Activated CD4-positive, alpha-beta T cell treated with anti-CD3 and anti-CD28 coated beads, Interleukin-2, amount 50 U/mL, for 1 hour (primary cell): ENCODE results near the gene HSD17B12.

Experiments
- DNase-seq: peaks from one replicate; pipeline ENCODE4 v3.0.0-alpha.2; 2020

Gene HSD17B12

DNA sequence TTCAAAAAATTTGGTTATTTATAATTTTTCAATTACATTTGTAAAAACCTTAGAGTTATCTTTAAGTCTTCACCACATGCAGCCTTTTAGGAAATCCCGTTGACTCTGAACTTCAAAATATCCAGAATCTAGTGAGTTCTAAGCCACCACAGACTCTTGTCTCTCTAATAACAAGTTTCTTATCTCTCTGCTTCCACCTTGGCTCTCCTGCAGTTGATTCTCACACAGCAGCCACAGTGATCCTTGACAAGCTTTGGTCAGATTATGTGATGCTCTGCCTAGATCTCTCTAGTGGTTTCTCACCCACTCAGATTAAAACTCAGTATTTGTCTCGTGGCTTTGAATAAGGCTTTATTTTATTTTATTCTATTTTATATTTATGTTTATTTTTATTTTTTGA, 8.6 kb downstream of the HSD17B12 start:
- no peak for DNase-seq

DNA sequence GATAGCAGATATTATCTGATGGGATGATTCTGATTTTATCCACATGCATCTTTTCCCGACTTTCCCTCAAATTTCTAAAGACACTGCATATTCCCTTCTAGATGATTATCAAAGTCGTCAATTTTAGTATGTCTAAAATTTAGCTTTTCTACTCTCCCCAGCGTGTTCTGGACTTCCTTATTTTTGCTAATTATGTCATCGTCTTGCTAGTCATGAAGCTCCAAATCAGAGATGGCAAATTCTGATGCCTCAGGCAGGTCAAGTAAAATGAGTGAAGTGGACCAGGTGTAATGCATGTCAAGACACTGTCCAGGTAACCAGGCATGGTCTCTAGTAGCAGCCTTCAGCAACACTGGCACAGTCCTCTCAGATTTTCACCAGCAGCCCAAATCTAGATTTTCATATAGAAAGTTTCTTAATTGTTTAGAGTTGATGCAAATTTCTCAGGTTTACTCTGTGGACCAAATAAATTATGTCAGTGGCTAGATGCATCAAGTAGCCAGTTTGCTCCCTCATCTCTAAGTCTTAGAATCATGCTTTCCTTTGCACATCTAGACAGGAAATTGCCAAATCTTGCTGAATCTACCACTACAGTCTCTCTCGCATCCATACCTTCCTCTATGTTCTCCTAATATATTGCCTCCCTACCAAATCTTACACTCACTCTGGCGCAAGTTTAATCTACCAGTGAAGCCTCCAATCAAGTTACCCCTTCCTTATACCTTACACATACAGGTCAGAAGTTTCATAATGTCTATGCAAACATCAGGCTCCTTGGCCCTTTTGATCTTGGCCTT, 10.6 kb downstream of the HSD17B12 start:
- no peak for DNase-seq

DNA sequence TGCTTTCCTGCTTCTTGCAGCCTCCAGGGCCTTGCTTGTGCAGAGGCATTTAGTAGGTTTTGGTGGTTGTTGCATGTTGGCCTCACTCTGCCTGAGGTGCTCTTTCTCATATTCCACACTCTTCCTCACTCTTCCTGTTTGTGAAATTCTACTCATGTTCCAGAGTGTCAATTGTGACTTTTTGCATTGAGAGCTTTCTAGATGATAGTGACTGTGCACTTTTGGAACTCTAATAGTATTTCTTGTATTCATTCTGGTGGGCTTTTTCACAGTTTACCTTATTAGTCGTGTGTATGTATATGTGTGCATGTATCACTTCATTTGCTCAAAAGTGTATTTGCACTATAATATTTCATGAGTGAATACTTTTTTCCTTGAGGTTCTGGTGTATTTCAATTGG, 11.3 kb downstream of the HSD17B12 start:
- DNase-seq = no peak

DNA sequence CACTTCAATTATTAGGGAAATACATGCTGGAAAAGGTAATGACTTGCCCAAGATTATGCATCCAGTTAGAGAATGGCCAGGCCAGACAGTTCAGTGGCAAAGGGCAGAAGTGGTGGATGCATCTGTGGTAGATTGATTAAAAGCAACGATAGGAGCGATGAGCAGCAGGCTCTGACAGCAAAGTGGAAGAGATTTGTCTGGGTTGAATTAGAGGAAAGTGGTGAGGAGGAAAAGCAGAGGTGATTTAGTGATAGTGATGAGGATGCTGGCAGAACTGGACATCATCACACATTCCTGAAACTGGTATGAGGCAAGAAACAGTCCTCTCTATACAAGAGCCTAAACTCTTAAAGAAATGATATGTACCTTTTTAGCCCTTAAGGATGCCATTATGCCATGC, 12.5 kb downstream of the HSD17B12 start:
- no peak for DNase-seq

DNA sequence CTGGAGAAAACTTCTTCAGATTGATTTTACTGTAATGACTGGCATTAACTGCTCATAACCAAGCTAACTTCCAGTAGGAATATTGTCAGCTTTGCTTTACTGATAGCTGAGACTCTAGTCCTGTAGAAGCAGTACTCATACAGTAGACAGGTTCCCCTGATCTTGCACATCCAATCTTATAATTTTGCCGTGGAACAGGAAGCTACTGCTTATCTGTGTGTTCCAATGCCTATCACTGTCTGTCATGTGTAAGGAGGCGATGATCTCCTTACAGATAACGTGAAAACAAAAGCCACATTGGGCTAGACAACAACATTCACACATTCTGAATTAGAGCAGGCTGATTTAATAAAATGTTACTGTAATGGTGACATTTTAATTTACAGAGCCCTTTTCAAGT, 13.2 kb downstream of the HSD17B12 start:
- DNase-seq = no peak

DNA sequence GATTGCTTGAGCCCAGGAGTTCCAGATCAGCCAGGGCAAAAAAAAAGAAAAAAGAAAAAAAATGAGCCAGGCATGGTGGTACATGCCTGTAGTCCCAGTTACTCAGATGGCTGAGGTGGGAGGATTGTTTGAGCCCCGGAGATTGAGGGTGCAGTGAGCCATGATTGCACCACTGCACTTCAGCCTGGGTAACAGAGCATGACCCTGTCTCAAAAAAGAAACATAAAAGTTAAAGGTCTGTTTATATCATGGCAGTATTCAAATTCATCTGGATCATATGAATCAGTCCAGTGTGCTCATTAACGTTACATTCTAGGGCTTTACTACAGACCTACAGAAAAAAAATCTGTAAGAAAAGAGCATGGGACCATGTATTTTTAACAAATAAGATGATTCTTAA, 13.9 kb downstream of the HSD17B12 start:
- no peak for DNase-seq

DNA sequence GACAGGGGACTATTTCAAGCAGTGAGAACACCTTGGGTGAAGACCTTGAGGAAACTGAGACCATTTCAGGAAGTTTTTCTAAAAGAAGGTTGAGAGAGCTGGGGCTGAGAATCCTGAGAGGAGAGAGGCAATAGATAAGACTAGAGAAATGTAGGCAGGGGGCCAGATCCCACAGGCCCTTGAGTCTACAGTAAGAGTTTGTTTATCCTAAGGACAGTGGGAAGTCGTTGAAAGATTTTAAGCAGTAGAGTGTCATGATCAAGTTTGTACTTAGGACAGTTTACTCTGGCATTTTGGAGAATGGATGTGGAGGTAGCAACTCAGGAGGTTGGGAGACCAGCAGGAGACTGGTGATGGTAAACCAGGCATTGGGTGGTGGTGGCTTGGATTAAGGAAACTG, 17.1 kb downstream of the HSD17B12 start:
- no peak for DNase-seq

DNA sequence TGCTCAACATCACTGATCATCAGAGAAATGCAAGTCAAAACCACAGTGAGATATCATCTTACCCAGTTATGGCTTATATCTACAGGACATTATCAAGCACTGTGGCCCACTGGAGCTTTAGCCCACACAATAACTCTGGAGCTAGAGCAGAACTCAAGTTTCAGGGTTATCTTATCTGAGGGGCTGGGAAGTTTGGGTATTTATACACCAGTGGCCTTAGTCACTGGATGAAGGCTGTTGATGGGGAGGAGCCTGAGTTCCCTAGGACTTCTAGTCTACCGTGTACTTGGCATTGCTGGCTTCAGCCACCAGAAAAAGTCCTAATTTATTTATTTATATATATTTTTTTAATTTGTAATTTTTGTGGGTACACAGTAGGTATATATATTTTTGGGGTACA, 19.3 kb downstream of the HSD17B12 start:
- DNase-seq = no peak

DNA sequence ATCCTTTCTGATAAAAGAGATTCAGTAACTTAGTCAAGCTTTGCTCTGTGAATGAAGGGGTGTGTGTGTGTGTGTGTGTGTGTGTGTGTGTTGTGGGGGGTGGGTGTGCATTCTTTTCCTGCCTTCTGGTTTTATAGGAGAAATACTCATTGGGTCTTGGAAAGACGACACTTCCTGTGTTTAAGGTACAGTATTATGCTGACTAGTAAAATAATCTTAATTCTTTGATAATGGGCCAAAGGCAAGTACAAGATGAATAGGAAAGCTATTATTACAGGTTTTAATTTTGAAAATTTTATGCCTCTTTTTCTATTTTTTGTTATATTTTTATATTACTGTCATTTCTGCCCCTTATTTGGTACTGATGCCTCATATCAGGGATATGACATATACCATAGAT, 26.1 kb downstream of the HSD17B12 start:
- DNase-seq = no peak

DNA sequence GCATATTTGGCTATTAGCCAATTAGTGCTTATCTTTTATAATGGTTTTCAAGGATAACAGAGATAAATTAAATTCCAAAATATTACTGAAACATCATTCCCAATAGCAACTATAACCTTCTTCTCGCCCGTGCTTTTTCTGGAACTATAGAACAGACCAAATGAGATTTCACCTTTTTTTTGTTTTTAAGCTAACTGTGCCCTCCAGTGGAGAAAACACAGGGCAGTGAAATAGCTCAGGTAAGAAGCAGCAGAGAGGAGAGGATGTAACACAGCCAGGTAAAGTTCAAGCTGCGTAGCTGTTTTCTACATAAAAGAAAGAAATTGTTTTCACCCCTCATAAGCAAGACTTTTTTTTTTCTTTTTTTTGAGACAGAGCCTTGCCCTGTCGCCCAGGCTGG, 28.2 kb downstream of the HSD17B12 start:
- no peak for DNase-seq

DNA sequence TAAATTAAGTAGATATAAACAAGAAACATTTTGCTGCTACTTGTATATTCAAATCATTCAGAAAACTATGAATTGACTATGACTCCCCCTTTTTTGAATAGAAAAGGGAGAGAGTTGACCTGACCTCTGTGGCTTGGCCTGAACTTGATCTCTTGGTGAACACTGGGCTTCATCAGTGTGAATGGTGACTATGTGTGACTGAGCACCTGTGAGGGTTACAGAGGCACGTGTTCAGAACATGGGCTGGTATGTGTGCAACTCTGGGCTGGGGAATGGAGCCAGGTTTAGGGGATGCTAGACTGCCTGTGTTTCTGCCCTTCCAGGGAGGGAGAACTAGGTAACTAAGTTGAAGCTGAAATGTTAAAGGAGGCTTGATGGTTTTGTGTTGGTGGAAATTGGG, 29.2 kb downstream of the HSD17B12 start:
- no peak for DNase-seq

DNA sequence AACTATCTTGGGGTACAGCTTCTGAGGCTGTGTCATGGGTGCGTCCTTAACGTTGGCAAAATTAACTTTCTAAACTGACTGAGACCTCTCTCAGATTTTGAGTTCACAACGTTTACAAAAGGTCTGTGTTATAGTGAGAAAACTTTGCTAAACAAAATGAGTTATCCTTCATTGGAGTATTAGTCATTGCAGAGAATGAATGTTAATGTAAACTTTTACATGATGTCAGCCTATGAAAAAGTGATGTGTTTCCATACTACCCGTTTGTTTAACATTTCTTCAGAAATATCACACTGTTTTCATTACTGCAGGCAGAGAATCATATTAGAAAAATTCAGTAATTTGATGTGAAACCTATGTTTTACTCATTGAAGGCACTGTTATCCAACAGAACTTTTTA, 32.1 kb downstream of the HSD17B12 start:
- DNase-seq = no peak

DNA sequence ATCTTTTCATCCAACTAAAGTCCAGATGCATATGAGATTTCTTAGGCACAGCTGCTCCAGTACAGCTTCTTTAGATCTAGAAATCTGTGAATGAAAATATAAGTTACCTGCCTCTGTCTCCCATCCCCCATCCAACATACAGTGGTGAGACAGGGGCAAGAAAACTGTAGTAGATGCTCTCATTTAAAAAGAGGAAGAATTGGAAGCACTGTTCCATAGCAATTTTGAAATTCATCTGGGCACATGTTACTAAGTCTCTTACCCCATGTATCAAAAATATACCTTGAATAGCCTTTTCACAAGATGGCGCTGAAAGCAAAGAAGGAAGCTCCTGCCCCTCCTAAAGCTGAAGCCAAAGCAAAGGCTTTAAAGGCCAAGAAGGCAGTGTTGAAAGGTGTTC, 37.8 kb downstream of the HSD17B12 start:
- DNase-seq = no peak

DNA sequence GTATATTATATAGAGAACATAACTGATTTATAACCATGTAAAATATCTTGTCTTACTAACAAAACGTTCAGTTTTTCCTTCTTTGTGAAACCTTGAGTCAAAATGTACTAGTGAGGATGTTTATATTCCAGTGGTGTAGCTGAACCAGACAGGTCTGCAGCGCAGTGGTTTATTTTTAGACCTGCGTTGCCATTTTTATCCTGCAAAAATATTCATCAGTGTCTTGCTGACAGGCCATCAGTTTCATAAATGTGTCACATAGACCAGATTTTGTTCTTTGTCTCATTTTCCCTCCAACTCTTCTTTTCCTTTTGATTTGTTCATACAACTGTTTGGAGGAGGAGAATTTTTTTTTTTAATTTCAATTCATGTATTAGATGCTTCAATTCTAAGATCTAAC, 43.1 kb downstream of the HSD17B12 start:
- no peak for DNase-seq

DNA sequence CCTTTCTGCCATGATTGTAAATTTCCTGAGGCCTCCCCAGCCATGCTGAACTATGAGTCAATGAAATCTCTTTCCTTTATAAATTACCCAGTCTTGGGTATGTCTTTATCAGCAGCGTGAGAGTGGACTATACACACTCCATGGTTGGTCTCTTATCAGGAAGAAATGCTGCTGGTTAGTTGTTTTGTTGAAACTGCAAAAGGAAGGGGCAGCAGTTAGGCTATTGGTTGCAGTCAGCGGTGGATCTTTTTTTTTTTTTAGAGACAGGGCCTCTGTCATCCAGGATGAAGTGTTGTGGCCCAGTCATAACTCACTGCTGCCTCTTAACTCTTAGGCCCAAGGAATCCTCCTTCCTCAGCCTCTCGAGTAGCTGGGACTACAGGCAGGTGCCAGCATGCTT, 51.7 kb downstream of the HSD17B12 start:
- DNase-seq = no peak

DNA sequence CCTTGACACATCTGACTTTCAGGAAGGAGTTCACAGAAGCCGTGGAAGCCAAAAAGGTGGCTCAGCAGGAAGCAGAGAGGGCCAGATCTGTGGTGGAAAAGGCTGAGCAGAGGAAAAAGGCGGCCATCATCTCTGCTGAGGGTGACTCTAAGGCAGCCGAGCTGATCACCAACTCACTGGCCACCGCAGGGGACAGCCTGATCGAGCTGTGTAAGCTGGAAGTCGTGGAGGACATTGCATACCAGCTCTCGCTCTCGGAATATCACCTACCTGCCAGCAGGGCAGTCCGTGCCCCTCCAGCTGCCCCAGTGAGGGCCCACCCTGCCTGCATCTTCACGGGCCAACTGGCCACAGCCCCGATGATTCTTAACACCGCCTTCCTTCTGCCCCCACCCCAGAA, 53.7 kb downstream of the HSD17B12 start:
- no peak for DNase-seq

DNA sequence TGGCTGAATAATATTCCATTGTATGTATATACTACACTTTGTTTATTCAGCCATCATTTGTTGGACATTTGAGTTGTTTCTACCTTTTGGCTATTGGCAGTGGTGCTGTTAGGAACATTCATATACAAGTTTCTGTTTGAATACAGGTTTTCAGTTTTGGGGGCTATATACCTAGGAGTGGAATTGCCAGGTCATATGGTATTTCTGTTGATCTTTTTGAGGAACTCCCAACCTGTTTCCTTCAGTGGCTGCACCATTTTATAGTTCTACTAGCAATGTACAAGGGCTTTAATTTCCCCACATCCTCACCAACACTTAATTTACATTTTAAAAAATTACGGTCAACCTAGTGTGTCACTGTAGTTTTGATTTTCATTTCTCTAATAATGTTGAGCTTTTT, 54.6 kb downstream of the HSD17B12 start:
- DNase-seq = no peak

DNA sequence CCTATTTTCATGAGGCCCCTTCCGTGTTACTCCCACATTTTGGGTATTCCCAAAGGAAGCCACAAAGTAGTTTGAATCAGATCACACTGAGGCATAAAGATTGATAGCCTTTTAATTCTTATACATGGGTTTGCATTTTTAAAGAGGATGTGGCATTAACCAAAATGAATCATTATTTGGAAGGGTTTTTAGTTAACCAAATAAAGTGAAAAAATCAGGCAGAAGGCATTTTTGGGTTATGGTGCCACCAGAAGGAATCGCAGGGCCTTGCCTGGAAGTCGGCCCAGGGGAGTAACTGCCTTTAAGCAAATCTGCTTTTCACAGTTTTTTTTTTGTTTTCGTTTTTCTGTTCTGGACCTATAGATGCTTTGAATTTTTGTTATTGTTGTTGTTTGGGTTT, 55.4 kb downstream of the HSD17B12 start:
- no peak for DNase-seq

DNA sequence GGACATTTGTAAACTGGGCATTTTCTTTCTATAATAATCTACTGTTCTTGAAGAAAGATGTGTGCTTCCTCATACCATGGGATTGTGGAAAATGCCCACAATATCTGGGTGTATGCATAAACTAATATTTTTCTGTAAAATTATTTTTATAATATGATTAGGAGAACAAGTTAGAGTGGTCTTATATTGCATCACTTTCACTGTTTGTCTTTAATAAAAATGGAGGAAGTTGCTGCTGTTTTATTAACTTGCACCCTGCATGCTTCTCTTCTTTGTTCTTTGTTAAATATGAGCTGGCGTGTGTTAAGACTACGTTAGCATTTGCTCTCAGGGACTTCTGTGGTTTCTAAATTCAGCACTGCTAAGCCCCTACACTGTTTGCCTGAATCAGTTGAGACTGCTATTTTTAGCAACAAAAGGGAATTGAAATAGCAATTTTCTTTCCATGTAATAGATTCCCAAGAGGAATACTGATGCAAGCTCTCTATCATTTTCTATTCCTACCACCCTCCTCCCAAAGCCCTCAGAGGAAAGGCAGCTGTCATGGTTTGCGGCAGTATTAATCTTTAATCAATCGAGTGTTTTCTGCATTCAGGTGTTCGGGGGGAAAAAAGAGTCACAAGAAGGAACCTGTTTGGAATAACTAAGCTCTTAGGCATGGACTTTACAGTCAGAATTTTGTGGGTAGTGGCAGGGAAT, 56.1 kb downstream of the HSD17B12 start:
- no peak for DNase-seq

DNA sequence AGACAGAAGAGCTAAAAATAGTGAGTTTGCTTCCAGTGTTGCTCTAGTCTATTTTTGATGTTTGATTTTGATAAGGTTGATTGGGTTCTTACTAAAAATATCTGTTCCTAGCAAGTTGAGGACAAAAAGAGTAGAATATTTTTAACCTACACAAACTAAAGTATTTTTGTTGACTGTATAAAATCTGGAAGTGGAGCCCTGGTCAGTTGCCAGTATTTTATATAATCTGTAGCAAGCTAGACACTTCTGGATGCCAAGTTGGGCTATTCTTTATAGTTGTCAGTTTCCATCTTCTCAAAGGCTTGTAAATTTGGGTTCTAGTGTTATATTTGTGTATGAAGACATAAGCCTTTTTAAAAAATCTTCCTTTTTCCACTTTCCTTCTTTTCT, 56.7 kb downstream of the HSD17B12 start:
- no peak for DNase-seq

DNA sequence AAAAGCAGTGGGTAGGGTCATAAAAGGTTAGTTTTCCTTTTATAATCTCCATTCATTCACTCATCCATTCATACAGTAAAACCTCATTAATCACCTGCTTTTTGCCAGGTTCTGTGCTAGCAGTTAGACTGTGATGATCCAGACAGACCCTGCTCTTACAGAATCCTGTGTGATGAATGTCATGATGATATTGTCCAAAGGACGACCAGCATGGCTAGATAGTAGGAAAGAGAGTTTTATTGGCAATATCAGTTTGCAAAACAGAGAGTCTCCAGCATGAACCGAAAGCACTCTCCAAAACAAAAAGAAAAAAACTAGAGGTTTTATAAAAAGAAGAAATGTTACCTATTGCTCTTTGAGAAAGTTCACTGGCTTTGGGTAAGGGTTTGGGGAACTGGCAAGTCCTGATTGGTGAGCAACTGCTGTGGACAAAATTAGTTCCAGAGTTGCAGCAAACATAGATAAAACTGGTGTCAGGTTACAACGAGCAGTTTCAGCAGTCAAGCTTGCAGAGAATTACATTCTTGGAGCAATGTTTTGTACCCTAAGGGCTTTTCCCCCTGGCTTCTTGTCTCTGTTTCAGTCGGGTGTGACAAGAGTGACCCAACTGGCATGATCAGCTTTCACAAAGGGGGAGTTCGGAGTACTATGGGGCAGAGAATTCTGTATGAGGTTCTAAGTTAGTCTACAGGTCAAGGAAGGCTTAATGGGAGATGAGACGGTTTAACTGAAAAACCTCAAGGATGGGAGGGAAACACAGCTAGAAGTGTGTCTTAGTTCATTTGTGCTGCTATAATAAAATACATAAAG, 58.3 kb downstream of the HSD17B12 start:
- no peak for DNase-seq

DNA sequence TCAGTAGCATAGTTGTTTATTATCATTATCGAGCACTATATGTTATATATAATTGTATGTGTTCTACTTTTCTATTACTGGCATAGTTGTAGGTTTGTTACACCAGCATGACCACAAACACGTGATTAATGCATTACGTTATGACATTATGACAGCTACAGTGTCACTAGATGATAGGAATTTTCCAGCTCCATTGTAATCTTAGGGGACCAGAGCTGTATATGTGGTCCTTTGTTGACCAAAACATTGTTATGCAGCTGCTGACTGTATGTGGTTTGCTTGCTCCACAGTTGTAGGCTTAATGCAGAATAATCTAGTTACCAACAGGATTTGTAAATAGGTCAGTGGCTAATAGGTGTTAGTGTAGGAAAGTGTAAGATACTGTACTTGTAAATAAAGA, 66.1 kb downstream of the HSD17B12 start:
- DNase-seq = no peak

DNA sequence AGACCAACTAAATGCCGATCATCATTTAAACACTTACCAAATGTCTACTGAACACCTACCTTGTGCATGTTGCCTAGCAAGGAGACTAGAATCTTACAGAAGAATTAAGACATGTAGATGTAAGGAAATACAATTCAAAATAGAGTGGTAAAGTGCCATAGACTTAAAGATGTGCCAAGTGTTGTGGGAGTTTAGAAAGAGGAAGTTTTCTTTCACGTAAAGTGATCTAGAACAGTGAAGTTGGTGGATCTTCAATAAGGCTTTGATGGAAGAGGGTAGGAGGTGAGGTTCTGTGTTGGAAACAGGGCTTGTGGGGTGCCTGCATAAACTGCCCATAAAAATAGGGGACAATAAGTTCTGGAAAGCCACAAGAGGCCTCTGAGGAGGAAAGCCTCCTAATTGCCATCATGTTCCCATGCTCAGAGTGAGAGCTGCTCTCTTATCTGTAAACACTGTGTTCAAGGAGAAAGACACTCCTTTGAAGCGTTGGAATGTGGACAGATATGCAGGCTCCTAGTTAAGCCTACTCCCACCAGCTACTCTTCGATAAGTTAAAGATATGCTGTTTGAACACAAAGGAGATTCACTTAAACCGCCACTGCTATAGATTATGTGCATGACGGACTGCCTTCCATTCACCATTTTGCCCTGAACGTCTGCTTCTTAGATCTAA, 66.7 kb downstream of the HSD17B12 start:
- DNase-seq = no peak
